AG08396 (cell line): Measurements from ENCODE around the gene TGFBRAP1.

Source experiments
- DNase-seq: peaks from one replicate; pipeline ENCODE4 v3.0.0; 2012; ENCODE audit warnings: low spot score, mixed read lengths

TGFBRAP1 gene

DNA sequence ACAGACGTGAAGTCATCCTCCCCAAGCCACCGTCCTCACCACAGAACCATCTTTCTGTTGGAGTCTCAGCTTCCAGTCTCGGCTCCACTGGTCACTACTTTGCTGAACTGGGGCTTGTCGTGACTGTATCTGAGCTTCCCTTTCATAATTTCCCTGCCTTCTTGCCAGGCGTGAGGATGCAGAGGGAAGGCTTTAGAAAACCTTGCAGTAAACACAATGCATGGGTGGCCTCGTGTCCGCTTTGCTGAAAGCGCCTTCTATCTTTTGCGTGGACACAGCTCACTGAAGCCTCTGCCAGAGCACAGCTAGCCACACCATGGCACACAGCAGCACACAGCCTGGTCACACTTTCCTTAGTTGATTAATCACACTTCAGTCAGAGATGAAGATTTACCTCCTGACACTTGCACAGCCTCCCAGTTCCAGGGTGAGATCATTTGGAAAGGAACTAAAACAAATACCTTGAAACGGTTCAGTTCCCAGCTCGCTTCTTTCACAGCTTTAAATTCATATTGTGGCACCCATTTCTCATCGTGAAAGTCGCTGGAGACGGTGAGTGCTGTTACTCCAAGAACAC, 90.8 kb downstream of the TGFBRAP1 start:
- DNase-seq: no peak

DNA sequence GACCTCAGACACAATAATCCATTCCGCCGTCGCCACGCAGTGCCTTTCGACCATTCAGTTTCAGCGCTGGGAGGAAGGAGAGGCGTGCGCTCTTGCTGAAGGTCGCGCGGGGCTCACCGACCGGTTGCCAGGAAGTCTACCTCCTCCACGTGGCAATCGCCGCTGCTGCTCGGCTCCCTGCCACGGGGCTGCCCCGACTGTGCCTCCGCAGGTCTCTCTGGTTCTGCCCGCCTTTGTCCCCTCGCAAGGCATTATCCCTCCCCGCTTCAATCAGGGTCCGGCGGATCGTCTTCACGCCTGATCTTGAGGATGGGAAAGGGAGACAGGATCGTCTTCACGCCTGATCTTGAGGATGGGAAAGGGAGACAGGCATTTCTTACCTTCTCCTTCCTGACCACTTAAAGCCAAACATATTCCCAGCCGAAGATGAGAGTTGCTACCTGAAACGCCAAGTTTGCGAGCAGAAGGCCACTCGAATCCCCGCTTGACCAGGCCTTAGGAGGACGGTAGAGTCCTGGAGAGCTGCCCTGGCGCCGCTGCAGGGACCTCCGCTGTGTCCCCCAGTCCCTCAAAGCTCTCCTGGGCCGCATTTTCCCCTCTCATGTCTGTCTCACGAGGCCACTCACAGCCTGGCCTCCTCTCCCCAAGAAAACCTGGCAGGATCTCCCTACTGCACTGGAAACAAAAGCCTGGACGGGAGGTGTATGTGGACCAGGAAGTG, 92.3 kb downstream of the TGFBRAP1 start:
- DNase-seq: no peak

DNA sequence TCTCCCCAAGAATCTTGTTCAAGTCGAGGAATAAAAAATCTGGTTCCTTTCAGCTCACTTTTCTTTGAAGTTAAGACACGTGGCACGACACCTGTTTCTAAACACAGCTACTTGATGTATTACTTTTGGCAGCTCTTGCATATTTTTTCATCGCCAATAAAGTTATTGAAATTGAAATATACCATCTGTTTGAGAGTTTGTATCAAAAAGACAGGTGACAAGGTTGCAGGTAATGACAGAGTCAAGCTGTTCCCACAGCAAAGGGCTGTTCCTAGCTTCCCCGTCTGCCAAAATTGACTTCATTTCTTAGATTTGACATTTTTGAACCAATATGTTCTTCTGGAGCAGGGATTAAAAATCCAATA, 93.5 kb downstream of the TGFBRAP1 start:
- DNase-seq: no peak

GRCh38 chr2:105235388-105236059, 94.0 kb downstream of the TGFBRAP1 start:
- DNase-seq: peak; percentile 65

GRCh38 chr2:105231232-105231619, 98.3 kb downstream of the TGFBRAP1 start:
- DNase-seq: no peak

DNA sequence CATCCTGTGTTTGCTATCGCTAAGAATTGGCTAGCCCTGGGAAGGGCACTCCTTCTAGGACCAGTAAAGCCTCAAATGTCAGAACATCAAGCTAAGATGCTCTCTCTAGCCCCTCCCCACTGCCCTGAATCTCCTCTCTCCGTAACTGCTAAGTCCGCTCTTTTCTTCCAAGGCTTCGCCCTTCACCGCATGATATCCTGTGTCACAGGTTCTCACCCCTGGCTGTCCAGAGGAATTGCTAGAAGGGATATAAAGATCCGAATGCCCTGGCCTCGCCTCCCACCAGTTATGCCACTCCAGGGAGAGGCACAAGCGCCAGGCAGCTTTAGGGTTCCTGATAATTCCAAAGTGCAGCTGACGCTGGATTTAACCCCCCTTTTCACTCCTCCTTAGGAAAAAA, 105.1 kb downstream of the TGFBRAP1 start:
- DNase-seq: no peak

- no peak for DNase-seq
Observed at GRCh38 chr2:105220604-105221003, 108.9 kb downstream of the TGFBRAP1 start.

DNA sequence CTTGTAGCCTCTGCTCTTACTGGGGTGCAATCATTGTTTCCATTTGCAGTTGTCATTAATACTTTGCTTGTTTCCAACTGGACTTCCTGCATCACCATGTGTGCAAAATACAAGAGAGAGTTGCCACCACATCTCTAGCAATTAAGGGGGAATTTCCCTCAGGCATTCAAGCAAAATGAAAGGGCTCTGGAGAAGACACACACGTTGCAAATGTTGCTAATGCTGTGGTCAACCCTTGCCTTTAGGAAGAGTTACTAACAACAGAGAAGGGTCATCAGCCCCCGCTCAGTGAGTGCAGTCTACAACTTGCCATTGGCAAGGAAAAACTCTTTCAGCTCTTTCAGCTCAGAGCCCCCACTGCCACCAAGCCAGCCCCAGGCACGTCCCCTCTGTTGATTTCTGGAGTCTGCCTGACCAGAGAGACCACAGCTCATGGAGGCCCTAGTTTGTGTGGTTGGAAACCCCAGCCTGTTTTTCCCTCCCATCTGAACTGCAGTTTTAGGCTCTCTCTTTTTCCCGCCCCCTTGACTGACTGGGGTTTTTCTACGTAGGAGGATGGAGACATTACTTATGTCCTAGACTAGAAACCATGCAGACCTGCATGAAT, 113.8 kb downstream of the TGFBRAP1 start:
- DNase-seq: no peak
